OCI-LY7 (cell line): ENCODE data around the gene ZIM2. TPM values are rescaled to one million over a fixed set of nuclear protein-coding genes. Genes with fewer than 3 reads are reported as not detected.
"Not testable (repeated sequence)": the region's sequence is repeated elsewhere in the genome, so short reads cannot be mapped to it uniquely, and the experiment has no call there.

Experiments
- BruUV-seq: library from RNA; stranded (reverse); fragments of 400-500 nt; replicated peaks from 2 replicates; lab custom pipeline; 2021; lab: Mats Ljungman, UMichigan
- CTCF ChIA-PET: fragments of 300-600 bp; sonication (Branson Sonifier 250); formaldehyde crosslinking; loops from one replicate; lab custom pipeline; 2022; ENCODE audit warnings: antibody characterized with exemption; ENCODE audit not compliant: unreplicated experiment; lab: Charles Lee
- POLR2A ChIA-PET: fragments of 300-600 bp; sonication (Branson Sonifier 250); formaldehyde crosslinking; loops from one replicate; lab custom pipeline; 2022; ENCODE audit warnings: antibody characterized with exemption; lab: Charles Lee
- DNase-seq: peaks from one replicate; pipeline ENCODE4 v3.0.0-alpha.2; 2015; ENCODE audit warnings: low spot score
- H2AFZ ChIP-seq: fragments of 200-600 bp; sonication (generic), shearing (Covaris generic); 2 replicates; pipeline ENCODE4 v1.6.1; 2014; ENCODE audit warnings: mild to moderate bottlenecking, antibody characterized with exemption, low read length, moderate library complexity
- H3K27ac ChIP-seq: fragments of 200-600 bp; sonication (generic); 2 replicates; pipeline ENCODE4 v1.5.1; 2014; ENCODE audit warnings: mixed run types, low read depth, mild to moderate bottlenecking, moderate library complexity, low read length, inconsistent platforms; ENCODE audit not compliant: poor library complexity, severe bottlenecking
- H3K36me3 ChIP-seq: fragments of 200-600 bp; sonication (generic); 2 replicates; pipeline ENCODE4 v1.6.1; 2014; ENCODE audit warnings: mild to moderate bottlenecking, antibody characterized with exemption, low read length, moderate library complexity, mixed read lengths; ENCODE audit not compliant: insufficient read depth
- H3K4me1 ChIP-seq: fragments of 200-600 bp; sonication (generic); 2 replicates; pipeline ENCODE4 v1.5.1; 2014; ENCODE audit warnings: mild to moderate bottlenecking, low read length; ENCODE audit not compliant: insufficient read depth, poor library complexity, severe bottlenecking
- H3K4me2 ChIP-seq: fragments of 200-600 bp; sonication (generic); 2 replicates; pipeline ENCODE4 v1.6.1; 2014; ENCODE audit warnings: mild to moderate bottlenecking, low read length
- H3K4me3 ChIP-seq: fragments of 200-600 bp; sonication (generic); 2 replicates; pipeline ENCODE4 v1.5.1; 2014; ENCODE audit warnings: mild to moderate bottlenecking, low read depth, low read length; ENCODE audit not compliant: poor library complexity, severe bottlenecking
- H3K79me2 ChIP-seq: fragments of 200-600 bp; sonication (generic); 2 replicates; pipeline ENCODE4 v1.6.1; 2016; ENCODE audit warnings: low read depth, mild to moderate bottlenecking, low read length, moderate library complexity, mixed read lengths; ENCODE audit not compliant: insufficient read depth
- H3K9me2 ChIP-seq: fragments of 200-600 bp; sonication (generic); 2 replicates; pipeline ENCODE4 v1.6.1; 2016; ENCODE audit warnings: mild to moderate bottlenecking, low read length, mixed read lengths; ENCODE audit not compliant: insufficient read depth
- H3K9me3 ChIP-seq: fragments of 200-600 bp; sonication (generic); 2 replicates; pipeline ENCODE4 v1.6.1; 2014; ENCODE audit warnings: mild to moderate bottlenecking, mixed run types, low read length, mixed read lengths
- H4K20me1 ChIP-seq: fragments of 200-600 bp; sonication (generic); 2 replicates; pipeline ENCODE4 v1.6.1; 2014; ENCODE audit warnings: mild to moderate bottlenecking, antibody characterized with exemption, low read length, moderate library complexity, mixed read lengths; ENCODE audit not compliant: insufficient read depth
- EZH2phosphoT487 ChIP-seq: fragments of 200-600 bp; sonication (generic); IDR thresholded peaks from 2 replicates; pipeline ENCODE4 v1.6.1; 2018; ENCODE audit warnings: low read depth, borderline replicate concordance, mild to moderate bottlenecking, mixed run types, antibody characterized with exemption, low read length, moderate library complexity, mixed read lengths
- intact Hi-C: fragments of 100-400 bp; cut with micrococcal nuclease; formaldehyde crosslinking; loops from one replicate; pipeline ENCODE4 v1.10.0; 2022; ENCODE audit not compliant: unreplicated experiment
- total RNA-seq, 2 experiments: library from RNA; depleted of rRNA in 1 of 2; stranded (reverse); fragments of >200 nt in 1 of 2; shearing (Covaris generic) in 1 of 2; gene quantifications; 2 replicates each; pipeline ENCODE4 v1.2.3, GENCODE V29; 2014 to 2022
- TF ChIP-seq, protein P1 (sequence below): fragments of 200-600 bp; sonication (generic); conservative IDR thresholded peaks from 2 replicates; pipeline ENCODE4 v1.5.1; 2014; ENCODE audit warnings: mild to moderate bottlenecking, antibody characterized with exemption, low read length, moderate library complexity, mixed read lengths

The ZIM2 gene
- total RNA-seq, 2 experiments from 2014 or later: not detected

GRCh38 chr19:56858026-56858425, 17.5 kb upstream of the ZIM2 start:
- POLR2A ChIA-PET: no interaction called here
- Histone ChIP-seq H3K4me3 (no peak overlapping the region), H3K27ac (no peak overlapping the region), H3K9me3 (no peaks in the 10 kb centered on the region), H3K79me2 (no peaks in the 10 kb centered on the region), H3K36me3 (no peaks in the 10 kb centered on the region), H4K20me1 (no peaks in the 10 kb centered on the region), H2AFZ (no peak overlapping the region), H3K9me2 (no peaks in the 10 kb centered on the region), H3K4me1 (no peaks in the 10 kb centered on the region), H3K4me2 (no peak overlapping the region)
- no peak for DNase-seq
- BruUV-seq: no TSS peak
- intact Hi-C loops: no loop called here
- CTCF ChIA-PET: no interaction called here
- TF ChIP-seq, protein P1, sequence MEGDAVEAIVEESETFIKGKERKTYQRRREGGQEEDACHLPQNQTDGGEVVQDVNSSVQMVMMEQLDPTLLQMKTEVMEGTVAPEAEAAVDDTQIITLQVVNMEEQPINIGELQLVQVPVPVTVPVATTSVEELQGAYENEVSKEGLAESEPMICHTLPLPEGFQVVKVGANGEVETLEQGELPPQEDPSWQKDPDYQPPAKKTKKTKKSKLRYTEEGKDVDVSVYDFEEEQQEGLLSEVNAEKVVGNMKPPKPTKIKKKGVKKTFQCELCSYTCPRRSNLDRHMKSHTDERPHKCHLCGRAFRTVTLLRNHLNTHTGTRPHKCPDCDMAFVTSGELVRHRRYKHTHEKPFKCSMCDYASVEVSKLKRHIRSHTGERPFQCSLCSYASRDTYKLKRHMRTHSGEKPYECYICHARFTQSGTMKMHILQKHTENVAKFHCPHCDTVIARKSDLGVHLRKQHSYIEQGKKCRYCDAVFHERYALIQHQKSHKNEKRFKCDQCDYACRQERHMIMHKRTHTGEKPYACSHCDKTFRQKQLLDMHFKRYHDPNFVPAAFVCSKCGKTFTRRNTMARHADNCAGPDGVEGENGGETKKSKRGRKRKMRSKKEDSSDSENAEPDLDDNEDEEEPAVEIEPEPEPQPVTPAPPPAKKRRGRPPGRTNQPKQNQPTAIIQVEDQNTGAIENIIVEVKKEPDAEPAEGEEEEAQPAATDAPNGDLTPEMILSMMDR: no peak
- TF ChIP-seq EZH2phosphoT487: no peak

DNA sequence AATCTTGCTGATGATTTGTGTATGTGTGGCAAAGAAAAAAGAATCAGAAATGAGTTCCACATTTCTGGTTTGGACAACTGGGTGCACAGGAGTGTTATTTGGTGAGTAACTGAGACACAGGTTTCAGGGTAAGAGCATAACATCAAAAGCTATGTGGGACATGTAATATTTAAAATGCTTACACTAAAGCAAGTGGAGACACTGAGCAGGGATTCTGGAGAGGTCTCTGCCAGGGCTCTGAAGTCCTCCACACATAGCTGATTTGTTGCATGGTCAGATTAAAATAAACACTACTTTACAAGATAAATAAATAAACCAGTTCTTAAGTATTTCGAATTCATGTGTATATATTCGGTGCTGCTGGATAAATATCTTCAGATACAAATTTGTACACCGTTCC, 16.3 kb upstream of the ZIM2 start:
- no peaks in the 10 kb centered on the region for H3K79me2 ChIP-seq

DNA sequence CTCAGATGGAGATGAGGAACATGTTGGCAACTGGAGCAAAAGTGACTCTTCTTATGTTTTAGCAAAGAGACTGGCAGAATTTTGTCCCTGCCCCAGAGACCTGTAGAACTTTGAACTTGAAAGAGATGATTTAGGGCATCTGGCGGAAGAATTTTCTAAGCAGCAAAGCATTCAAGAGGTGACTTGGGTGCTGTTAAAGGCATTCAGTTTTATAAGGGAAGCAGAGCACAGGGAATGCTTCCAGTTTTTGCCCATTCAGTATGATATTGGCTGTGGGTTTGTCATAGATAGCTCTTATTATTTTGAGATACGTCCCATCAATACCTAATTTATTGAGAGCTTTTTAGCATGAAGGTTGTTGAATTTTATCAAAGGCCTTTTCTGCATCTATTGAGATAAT, 11.8 kb upstream of the ZIM2 start:
- H3K27ac ChIP-seq, H2AFZ ChIP-seq, H3K4me3 ChIP-seq, H3K4me1 ChIP-seq, CTCF ChIA-PET, H3K79me2 ChIP-seq, H3K36me3 ChIP-seq, H3K4me2 ChIP-seq, H3K9me3 ChIP-seq, DNase-seq, POLR2A ChIA-PET, H3K9me2 ChIP-seq, intact Hi-C loops, H4K20me1 ChIP-seq, BruUV-seq: not testable (repeated sequence)

More for the DNA sequence above, 16.3 kb upstream of the ZIM2 start:
- H3K9me2 ChIP-seq: no peaks in the 10 kb centered on the region
- H3K9me3 ChIP-seq: no peaks in the 10 kb centered on the region
- no peak for TF ChIP-seq EZH2phosphoT487
- TF ChIP-seq, protein P1: no peak
- no peaks in the 10 kb centered on the region for H4K20me1 ChIP-seq
- no peaks in the 10 kb centered on the region for H3K4me1 ChIP-seq
- H2AFZ ChIP-seq: no peak overlapping the region
- intact Hi-C loops: no loop called here
- DNase-seq: no peak
- no TSS peak for BruUV-seq
- no peaks in the 10 kb centered on the region for H3K36me3 ChIP-seq
- ChIA-PET CTCF (no interaction called here), POLR2A (no interaction called here)
- no peak overlapping the region for H3K27ac ChIP-seq
- no peak overlapping the region for H3K4me3 ChIP-seq
- H3K4me2 ChIP-seq: no peak overlapping the region
